Stimulated activated naive CD8-positive, alpha-beta T cell treated with anti-CD3 and anti-CD28 coated beads, Interleukin-15, amount 100 ng/mL, for 72 hours (primary cell): ENCODE data around the gene COMT.
A peak's percentile ranks its signal among the peaks of the same experiment; 100 is the strongest.

Experiments
- ATAC-seq: fragments of 150-1000 bp; cut with Tn5 transposase; 2 replicates; pipeline ENCODE4 v1.10.0; 2021; ENCODE audit warnings: mild to moderate bottlenecking, moderate library complexity
- DNase-seq, 2 donors: peaks; one replicate each; pipeline ENCODE4 v3.0.0; 2021 to 2022
- H3K27ac Mint-ChIP-seq, 2 donors: one replicate each; pipeline ENCODE4 v1.8.0; 2022; ENCODE audit warnings: mild to moderate bottlenecking in 2 of 2, mixed read lengths in 2 of 2, moderate library complexity in 2 of 2
- H3K27me3 Mint-ChIP-seq: one replicate; pipeline ENCODE4 v1.8.0; 2022; ENCODE audit warnings: mixed read lengths
- H3K4me1 Mint-ChIP-seq: one replicate; pipeline ENCODE4 v1.8.0; 2022; ENCODE audit warnings: mild to moderate bottlenecking, mixed read lengths
- H3K4me3 Mint-ChIP-seq, 2 donors: one replicate each; pipeline ENCODE4 v1.8.0; 2022; ENCODE audit warnings: mild to moderate bottlenecking in 2 of 2, mixed read lengths in 2 of 2, moderate library complexity in 1 of 2
- H3K9me3 Mint-ChIP-seq, 2 donors: one replicate each; pipeline ENCODE4 v1.8.0; 2022; ENCODE audit warnings: mixed read lengths in 2 of 2

COMT gene

GRCh38 chr22:19966908-19967750 is 25.6 kb downstream of the COMT start:
- no peaks in the 10 kb centered on the region for H3K27me3 Mint-ChIP-seq
- H3K27ac Mint-ChIP-seq, result no peak overlapping the region
- DNase-seq (no peak), ATAC-seq (no peak)
- no peaks in the 10 kb centered on the region for H3K9me3 Mint-ChIP-seq
- peaks cover 34% of the 10 kb centered on the region for H3K4me1 Mint-ChIP-seq
- H3K4me3 Mint-ChIP-seq, result no peak overlapping the region

DNA sequence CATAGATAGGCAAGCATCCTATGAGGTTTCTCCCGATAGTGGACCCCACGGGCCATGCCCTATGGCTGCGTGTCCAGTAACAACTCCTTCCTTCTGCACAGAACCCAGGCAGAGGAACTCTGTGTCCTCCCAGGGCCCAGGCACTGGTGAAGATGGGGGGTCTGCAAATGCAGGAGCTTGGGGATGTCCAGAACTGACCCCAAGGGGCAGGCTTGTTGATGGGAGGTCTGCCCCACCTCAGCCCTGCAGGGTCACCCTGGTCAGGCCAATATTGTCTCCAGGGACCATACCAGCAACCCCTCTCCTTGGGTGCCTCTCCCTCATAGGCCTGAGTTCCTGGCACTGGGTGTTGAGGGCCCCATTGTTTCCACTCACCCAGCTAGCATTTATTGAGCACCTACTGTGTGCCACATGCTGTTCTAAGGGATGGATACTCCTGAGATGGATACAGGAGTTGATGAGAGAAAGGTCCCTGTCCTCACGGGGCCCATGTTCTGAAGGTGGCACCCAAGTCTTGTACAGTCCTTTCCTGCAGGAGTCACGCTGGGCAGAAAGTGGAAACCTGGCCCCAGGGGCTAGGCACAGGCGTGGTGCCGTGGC is 26.4 kb downstream of the COMT start:
- DNase-seq (no peak), ATAC-seq (no peak)
- no peaks in the 10 kb centered on the region for H3K27me3 Mint-ChIP-seq
- H3K4me3 Mint-ChIP-seq, result no peak overlapping the region
- H3K4me1 Mint-ChIP-seq, result peaks cover 32% of the 10 kb centered on the region
- H3K9me3 Mint-ChIP-seq, result no peaks in the 10 kb centered on the region
- H3K27ac Mint-ChIP-seq, result no peak overlapping the region

DNA sequence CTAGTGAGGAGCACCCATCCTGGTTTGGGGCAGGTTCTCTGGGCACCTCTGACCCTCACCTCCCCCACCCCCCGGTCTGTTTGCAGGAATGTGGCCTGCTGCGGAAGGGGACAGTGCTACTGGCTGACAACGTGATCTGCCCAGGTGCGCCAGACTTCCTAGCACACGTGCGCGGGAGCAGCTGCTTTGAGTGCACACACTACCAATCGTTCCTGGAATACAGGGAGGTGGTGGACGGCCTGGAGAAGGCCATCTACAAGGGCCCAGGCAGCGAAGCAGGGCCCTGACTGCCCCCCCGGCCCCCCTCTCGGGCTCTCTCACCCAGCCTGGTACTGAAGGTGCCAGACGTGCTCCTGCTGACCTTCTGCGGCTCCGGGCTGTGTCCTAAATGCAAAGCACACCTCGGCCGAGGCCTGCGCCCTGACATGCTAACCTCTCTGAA is 26.9 kb downstream of the COMT start:
- DNase-seq, result no peak
- no peaks in the 10 kb centered on the region for H3K27me3 Mint-ChIP-seq
- peaks cover 28% of the 10 kb centered on the region for H3K4me1 Mint-ChIP-seq
- no peak for ATAC-seq
- H3K4me3 Mint-ChIP-seq, result no peak overlapping the region
- H3K27ac Mint-ChIP-seq, result no peak overlapping the region
- H3K9me3 Mint-ChIP-seq, result no peaks in the 10 kb centered on the region

DNA sequence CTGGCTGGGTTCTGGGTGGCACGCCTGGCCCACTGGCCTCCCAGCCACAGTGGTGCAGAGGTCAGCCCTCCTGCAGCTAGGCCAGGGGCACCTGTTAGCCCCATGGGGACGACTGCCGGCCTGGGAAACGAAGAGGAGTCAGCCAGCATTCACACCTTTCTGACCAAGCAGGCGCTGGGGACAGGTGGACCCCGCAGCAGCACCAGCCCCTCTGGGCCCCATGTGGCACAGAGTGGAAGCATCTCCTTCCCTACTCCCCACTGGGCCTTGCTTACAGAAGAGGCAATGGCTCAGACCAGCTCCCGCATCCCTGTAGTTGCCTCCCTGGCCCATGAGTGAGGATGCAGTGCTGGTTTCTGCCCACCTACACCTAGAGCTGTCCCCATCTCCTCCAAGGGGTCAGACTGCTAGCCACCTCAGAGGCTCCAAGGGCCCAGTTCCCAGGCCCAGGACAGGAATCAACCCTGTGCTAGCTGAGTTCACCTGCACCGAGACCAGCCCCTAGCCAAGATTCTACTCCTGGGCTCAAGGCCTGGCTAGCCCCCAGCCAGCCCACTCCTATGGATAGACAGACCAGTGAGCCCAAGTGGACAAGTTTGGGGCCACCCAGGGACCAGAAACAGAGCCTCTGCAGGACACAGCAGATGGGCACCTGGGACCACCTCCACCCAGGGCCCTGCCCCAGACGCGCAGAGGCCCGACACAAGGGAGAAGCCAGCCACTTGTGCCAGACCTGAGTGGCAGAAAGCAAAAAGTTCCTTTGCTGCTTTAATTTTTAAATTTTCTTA is 27.8 kb downstream of the COMT start:
- DNase-seq (no peak), ATAC-seq (no peak)
- Mint-ChIP-seq H3K9me3 (no peaks in the 10 kb centered on the region), H3K4me1 (peaks cover 34% of the 10 kb centered on the region), H3K4me3 (no peak overlapping the region), H3K27ac (peak overlapping the region in 1 of 2 donors; percentile 76), H3K27me3 (no peaks in the 10 kb centered on the region)

GRCh38 chr22:19970031-19970478 is 28.5 kb downstream of the COMT start:
- Mint-ChIP-seq H3K9me3 (no peaks in the 10 kb centered on the region), H3K4me1 (peaks cover 41% of the 10 kb centered on the region), H3K27ac (no peak overlapping the region), H3K4me3 (no peak overlapping the region), H3K27me3 (no peaks in the 10 kb centered on the region)
- peak; percentile 10 for ATAC-seq
- no peak for DNase-seq

GRCh38 chr22:19970479-19971275 is 29.1 kb downstream of the COMT start:
- ATAC-seq (peak; percentile 74), DNase-seq (peak; percentile 77 to 79)
- Mint-ChIP-seq H3K4me1 (peaks cover 47% of the 10 kb centered on the region), H3K4me3 (peak overlapping the region in 1 of 2 donors; percentile 7), H3K9me3 (no peaks in the 10 kb centered on the region), H3K27me3 (no peaks in the 10 kb centered on the region), H3K27ac (peak overlapping the region; percentile 63 to 86)

GRCh38 chr22:19971276-19972124 is 29.9 kb downstream of the COMT start:
- DNase-seq (no peak), ATAC-seq (peak; percentile 22)
- Mint-ChIP-seq H3K9me3 (no peaks in the 10 kb centered on the region), H3K4me3 (no peak overlapping the region), H3K4me1 (peaks cover 48% of the 10 kb centered on the region), H3K27ac (peak overlapping the region in 1 of 2 donors; percentile 86), H3K27me3 (no peaks in the 10 kb centered on the region)

DNA sequence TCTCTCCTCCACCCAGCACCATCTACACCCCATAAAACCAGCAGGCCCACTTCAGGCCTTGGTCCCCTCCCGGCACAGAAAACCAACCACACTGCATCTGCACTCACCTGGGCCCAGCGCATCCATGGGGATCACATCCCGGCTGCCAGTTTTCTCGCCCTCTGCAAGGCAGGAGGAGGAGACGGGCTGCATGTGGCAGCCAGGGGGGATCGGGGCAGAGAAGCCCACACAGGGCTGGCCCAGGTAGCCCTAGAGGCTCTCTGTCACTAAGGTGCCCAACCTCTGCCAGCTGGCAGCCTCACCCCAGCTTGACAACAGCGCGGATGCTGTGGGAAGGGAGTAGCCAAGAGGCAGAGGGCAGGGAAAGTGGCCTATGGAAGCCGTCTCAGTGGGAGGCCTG is 30.7 kb downstream of the COMT start:
- no peak overlapping the region for H3K4me3 Mint-ChIP-seq
- DNase-seq (no peak), ATAC-seq (no peak)
- H3K27ac Mint-ChIP-seq, result no peak overlapping the region
- no peaks in the 10 kb centered on the region for H3K27me3 Mint-ChIP-seq
- no peaks in the 10 kb centered on the region for H3K9me3 Mint-ChIP-seq
- H3K4me1 Mint-ChIP-seq, result peaks cover 43% of the 10 kb centered on the region

- H3K9me3 Mint-ChIP-seq, result no peaks in the 10 kb centered on the region
- ATAC-seq (no peak), DNase-seq (no peak)
- H3K27me3 Mint-ChIP-seq, result no peaks in the 10 kb centered on the region
- peaks cover 41% of the 10 kb centered on the region for H3K4me1 Mint-ChIP-seq
- no peak overlapping the region for H3K4me3 Mint-ChIP-seq
- no peak overlapping the region for H3K27ac Mint-ChIP-seq
Observed at GRCh38 chr22:19972652-19973550, 31.3 kb downstream of the COMT start.

DNA sequence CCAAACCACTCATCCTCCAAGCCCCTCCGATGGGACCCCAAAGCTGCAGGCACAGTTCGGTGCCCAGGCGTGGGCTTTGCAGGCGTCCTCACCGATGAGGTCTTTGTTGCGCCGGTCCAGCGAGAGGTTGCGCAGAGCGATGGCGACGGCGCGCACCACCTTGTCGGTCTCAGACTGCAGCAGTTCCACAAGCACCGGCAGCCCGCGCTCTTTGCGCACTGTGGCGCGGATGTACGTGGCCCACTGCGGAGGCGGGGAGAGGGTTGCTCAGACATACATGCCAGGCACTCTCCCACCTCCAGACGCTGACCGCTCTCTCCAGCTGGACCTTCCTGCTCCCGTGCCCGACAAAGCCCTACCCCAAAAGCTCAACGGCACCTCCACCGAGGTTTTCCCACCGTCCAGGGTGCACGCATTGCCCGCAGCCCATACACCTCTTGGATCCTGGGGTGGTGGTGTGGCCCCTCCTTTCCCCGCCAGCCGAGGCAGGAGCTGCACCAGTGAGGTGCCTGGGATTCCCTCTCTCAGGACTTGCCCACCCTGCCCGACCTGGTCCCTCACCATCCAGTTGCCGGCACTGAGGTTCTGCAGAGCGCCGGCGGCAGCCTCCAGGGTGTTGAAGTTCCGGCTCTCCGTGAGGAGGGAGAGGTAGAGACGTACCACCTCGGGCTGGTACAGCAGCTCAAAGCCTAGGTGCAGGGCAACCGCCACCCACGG is 32.1 kb downstream of the COMT start:
- ATAC-seq (no peak), DNase-seq (no peak)
- Mint-ChIP-seq H3K27me3 (no peaks in the 10 kb centered on the region), H3K4me3 (no peak overlapping the region), H3K4me1 (peaks cover 41% of the 10 kb centered on the region), H3K27ac (peak overlapping the region in 1 of 2 donors; percentile 77), H3K9me3 (no peaks in the 10 kb centered on the region)

DNA sequence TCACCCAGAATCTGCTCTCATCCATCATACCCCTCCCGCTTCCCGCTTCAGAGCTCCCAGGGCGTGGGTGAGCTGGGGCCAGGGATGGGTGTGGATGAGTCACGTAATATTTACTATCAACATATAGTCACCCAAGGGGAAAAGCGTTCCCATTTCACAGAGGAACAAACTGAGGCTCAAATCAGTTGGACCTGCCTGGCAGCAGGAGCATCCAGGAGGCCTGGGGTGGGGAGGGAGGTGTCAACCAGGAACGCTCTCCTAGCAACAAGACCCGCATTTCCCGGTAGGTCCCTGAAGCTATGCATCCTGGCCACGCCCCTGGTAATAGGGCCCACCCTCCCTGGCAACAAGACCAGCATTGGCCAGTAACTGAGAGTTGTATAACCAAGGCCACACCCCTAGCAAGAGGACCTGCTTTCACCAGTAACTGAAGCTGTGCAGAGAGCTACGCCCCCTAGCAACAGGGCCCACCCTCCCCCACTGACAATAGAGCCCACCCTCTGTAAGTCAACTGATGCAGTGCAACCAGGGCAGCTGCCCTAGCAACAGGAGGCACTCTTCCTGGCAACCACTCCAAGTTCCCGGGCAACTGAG is 32.8 kb downstream of the COMT start:
- ATAC-seq (no peak), DNase-seq (no peak)
- Mint-ChIP-seq H3K9me3 (no peaks in the 10 kb centered on the region), H3K4me1 (peaks cover 41% of the 10 kb centered on the region), H3K4me3 (no peak overlapping the region), H3K27ac (peak overlapping the region in 1 of 2 donors; percentile 77), H3K27me3 (no peaks in the 10 kb centered on the region)

GRCh38 chr22:19974935-19975706 is 33.5 kb downstream of the COMT start:
- peaks cover 41% of the 10 kb centered on the region for H3K4me1 Mint-ChIP-seq
- ATAC-seq (no peak), DNase-seq (no peak)
- no peaks in the 10 kb centered on the region for H3K27me3 Mint-ChIP-seq
- peak overlapping the region; percentile 6 to 60 for H3K27ac Mint-ChIP-seq
- H3K9me3 Mint-ChIP-seq, result no peaks in the 10 kb centered on the region
- H3K4me3 Mint-ChIP-seq, result peak overlapping the region in 1 of 2 donors; percentile 1
